Lower leg skin (tissue), 4 donors: ENCODE data around the gene CDH11. TPM values are rescaled to one million over a fixed set of nuclear protein-coding genes. Genes with fewer than 3 reads are reported as not detected.

ENCODE experiments used
- DNase-seq, 2 donors: peaks; one replicate each; pipeline ENCODE4 v3.0.0-alpha.2; 2019; ENCODE audit warnings: low spot score in 2 of 2
- H3K4me3 ChIP-seq: fragments of 200-600 bp; sonication (generic); 2 replicates; pipeline ENCODE4 v1.5.1; 2017; ENCODE audit warnings: mild to moderate bottlenecking, low read depth; ENCODE audit not compliant: poor library complexity, severe bottlenecking
- CTCF ChIP-seq, 3 donors: fragments of 450-650 bp; IDR thresholded peaks; one replicate each; pipeline ENCODE4 v1.5.1; 2016; ENCODE audit warnings: antibody characterized with exemption in 3 of 3, mild to moderate bottlenecking in 3 of 3, moderate library complexity in 2 of 3
- POLR2A ChIP-seq, 2 donors: fragments of 450-650 bp; IDR thresholded peaks; one replicate each; pipeline ENCODE4 v1.6.1; 2016 to 2017; ENCODE audit warnings: antibody characterized with exemption in 2 of 2, mild to moderate bottlenecking in 1 of 2, moderate library complexity in 1 of 2
- WGBS, 2 donors: methylation state at CpG; one replicate each; pipeline ENCODE4 v1.1.5; 2018; 5-methylcytosine and 5-hydroxymethylcytosine counted together
- intact Hi-C: fragments of 100-400 bp; cut with DNase I; formaldehyde crosslinking; loops from one replicate; pipeline ENCODE4 v1.15.0; 2023; ENCODE audit warnings: low total_unique reads
- total RNA-seq, 4 donors: library from RNA; depleted of rRNA; stranded (reverse); fragments of >200 nt; gene quantifications; one replicate each; pipeline ENCODE4 v1.1.0, GENCODE V29; 2016

Gene CDH11, protein sequence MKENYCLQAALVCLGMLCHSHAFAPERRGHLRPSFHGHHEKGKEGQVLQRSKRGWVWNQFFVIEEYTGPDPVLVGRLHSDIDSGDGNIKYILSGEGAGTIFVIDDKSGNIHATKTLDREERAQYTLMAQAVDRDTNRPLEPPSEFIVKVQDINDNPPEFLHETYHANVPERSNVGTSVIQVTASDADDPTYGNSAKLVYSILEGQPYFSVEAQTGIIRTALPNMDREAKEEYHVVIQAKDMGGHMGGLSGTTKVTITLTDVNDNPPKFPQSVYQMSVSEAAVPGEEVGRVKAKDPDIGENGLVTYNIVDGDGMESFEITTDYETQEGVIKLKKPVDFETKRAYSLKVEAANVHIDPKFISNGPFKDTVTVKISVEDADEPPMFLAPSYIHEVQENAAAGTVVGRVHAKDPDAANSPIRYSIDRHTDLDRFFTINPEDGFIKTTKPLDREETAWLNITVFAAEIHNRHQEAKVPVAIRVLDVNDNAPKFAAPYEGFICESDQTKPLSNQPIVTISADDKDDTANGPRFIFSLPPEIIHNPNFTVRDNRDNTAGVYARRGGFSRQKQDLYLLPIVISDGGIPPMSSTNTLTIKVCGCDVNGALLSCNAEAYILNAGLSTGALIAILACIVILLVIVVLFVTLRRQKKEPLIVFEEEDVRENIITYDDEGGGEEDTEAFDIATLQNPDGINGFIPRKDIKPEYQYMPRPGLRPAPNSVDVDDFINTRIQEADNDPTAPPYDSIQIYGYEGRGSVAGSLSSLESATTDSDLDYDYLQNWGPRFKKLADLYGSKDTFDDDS
- 10 to 100 TPM; 37.4 to 78.8 (median 47.5) TPM for total RNA-seq

DNA sequence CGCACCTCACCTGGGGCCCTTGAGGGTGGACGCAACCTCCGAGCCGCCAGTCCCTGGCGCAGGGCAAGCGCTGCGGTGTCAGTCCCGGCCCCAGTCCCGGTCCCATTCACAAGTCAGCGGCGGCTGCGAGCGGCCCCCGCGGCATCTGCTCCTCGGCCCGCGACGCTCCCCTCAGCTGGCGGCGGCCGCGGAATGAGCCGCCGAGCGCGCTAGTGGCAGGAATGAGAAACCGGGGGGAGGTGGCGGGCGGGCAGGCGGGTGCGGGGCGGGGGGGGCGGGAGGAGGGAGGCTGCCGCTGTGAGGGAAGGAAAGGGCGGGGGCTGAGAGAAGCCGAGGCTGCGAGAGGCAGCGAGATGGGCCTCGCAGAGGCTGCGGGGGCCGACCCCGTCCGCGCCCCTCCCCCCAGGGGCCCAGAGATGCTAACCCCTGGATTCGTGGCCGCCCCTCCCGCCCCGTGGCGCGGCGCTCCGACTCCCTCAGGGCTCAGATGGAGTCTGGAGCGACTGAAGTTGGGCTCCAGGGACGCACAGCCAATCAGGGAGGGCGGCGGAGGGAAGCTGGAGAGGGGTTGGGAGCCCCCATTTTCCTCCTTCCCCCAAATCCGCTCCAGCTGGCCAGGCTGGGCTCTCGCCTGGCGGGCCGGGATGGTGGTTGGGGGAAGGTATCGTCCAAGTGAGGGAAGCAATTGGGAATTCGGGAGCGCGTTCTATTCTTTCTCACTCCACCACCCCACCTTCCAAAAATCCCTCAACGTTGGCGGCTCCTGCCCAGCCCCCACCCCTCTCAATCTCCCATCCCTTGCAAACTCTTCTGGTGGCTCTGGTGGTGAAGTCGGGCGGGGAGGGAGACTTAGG is at the start of gene CDH11:
Gene CDH11, minus strand, starts transcription at position 194 of the 854 bp plus-strand sequence. CDS start 117,194 bp downstream, outside the sequence.
- peak within 1 kb of the TSS; percentile 59 for H3K4me3 ChIP-seq
- peak; percentile 44 to 88 for DNase-seq
- intact Hi-C loops, result no loop called here
- 0 to 1% methylated on average over 44 to 58 of the region's 69 CpGs for WGBS, 2 donors
- TF ChIP-seq CTCF (IDR thresholded peaks at IDR 0.05) (no peak), POLR2A (IDR thresholded peaks at IDR 0.05) (no peak)

- no peak overlapping the region for H3K4me3 ChIP-seq
- no peak for DNase-seq
- no peak for TF ChIP-seq CTCF (IDR thresholded peaks at IDR 0.05)
- no peak for TF ChIP-seq POLR2A (IDR thresholded peaks at IDR 0.05)
- intact Hi-C loops, result no loop called here
- WGBS, 2 donors, result 37 to 46% methylated on average over 3 of the region's 3 CpGs
These were observed 32.5 kb upstream of the CDH11 start for GRCh38 chr16:65154321-65154720.

- no peak for DNase-seq
- intact Hi-C loops, result no loop called here
- 70 to 79% methylated on average over 1 of the region's 1 CpG for WGBS, 2 donors
- no peak overlapping the region for H3K4me3 ChIP-seq
- no peak for TF ChIP-seq CTCF (IDR thresholded peaks at IDR 0.05)
- TF ChIP-seq POLR2A (IDR thresholded peaks at IDR 0.05), result no peak
These were observed 31.7 kb upstream of the CDH11 start for GRCh38 chr16:65153365-65154105.

DNA sequence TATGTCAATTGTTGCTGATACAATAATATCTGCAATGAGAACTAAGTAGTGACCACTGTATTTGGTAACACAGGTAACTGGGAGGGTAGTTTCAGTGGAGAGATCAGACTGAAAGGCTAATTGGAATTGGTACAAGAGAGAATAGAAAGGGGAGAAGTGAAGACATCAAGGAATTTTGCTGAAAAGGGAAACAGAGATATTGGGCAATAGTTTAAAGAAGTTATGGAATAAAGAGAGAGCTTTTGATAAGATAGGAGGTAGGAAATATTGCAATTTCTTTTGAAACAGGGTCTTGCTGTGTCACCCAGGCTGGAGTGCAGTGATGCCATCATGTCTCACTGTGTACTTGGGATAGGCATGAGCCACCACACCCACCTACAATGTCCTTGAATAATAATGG is 26.9 kb upstream of the CDH11 start:
- H3K4me3 ChIP-seq, result no peak overlapping the region
- no peak for DNase-seq
- intact Hi-C loops, result no loop called here
- no peak for TF ChIP-seq POLR2A (IDR thresholded peaks at IDR 0.05)

DNA sequence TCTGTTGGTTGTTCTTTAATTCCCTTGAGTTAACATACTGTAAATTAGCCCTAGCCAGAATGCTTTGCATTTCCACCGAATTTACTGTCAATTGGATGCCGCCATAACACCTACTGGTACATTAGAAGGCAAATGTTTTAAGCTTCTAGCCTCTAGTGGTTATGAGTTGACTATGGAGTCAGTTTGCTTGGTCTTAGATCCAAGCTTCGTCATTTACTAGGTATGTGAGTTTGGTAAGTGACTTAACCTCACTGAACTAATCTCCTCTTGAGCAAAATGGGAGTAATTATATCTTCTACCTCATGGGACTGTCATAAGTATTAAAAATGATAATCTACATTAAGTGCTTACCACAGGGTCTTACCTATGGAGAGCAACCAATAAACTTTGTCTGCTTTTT is 20.4 kb upstream of the CDH11 start:
- TF ChIP-seq POLR2A (IDR thresholded peaks at IDR 0.05), result no peak
- no peak for TF ChIP-seq CTCF (IDR thresholded peaks at IDR 0.05)
- intact Hi-C loops, result no loop called here
- DNase-seq, result no peak
- WGBS, 2 donors, result 81 to 92% methylated on average over 3 of the region's 3 CpGs
- no peak overlapping the region for H3K4me3 ChIP-seq
